PFSK-1 (cell line): ENCODE results near the gene DLGAP1.

ENCODE experiments used
- POLR2AphosphoS5 ChIP-seq: IDR thresholded peaks from 2 replicates; pipeline ENCODE4 v1.6.1; 2012; ENCODE audit warnings: low read depth, mild to moderate bottlenecking, control low read depth, low read length, moderate library complexity
- REST ChIP-seq, 2 experiments: IDR thresholded peaks; 2 replicates each; pipeline versions ENCODE4 v1.6.1 to v1.8.0; 2011 to 2012; ENCODE audit warnings: low read depth in 2 of 2, low read length in 2 of 2, control low read depth in 1 of 2, inconsistent platforms in 1 of 2, mild to moderate bottlenecking in 1 of 2, moderate library complexity in 1 of 2; ENCODE audit not compliant: insufficient read depth in 1 of 2
- SIN3A ChIP-seq: IDR thresholded peaks from 2 replicates; pipeline ENCODE4 v1.6.1; 2012; ENCODE audit warnings: mild to moderate bottlenecking, low read length, moderate library complexity, borderline replicate concordance; ENCODE audit not compliant: insufficient read depth
- TAF1 ChIP-seq: IDR thresholded peaks from 2 replicates; pipeline ENCODE4 v1.6.1; 2012; ENCODE audit warnings: low read length, control low read depth, borderline replicate concordance; ENCODE audit not compliant: insufficient read depth

- no peak for TF ChIP-seq POLR2AphosphoS5
- no peak for TF ChIP-seq TAF1
- no peak for TF ChIP-seq REST (IDR thresholded peaks at IDR 0.05; ENCODE audit: insufficient read depth in 1 of 2, low read depth in 2 of 2, low read length in 2 of 2)
- TF ChIP-seq SIN3A = no peak
These were observed 955.6 kb downstream of the DLGAP1 start for GRCh38 chr18:3499501-3499900.
